ENCODE measurements around the gene NCK2. TPM values are rescaled to one million over a fixed set of nuclear protein-coding genes. Genes with fewer than 3 reads are reported as not detected.
"Not testable (repeated sequence)": the region's sequence is repeated elsewhere in the genome, so short reads cannot be mapped to it uniquely, and the experiment has no call there.

NCK2 gene
- total and polyA plus RNA-seq, 2 of the 13 experiments (the other 11 are each of a cell fraction or from before 2014, with no cell fraction given): 14.8 to 23.5 TPM

GRCh38 chr2:105896765-105897163 is 152.1 kb downstream of the NCK2 start (continued):
- peak; percentile 78 for TF ChIP-seq RAD21 (CRISPR knock-in tag; IDR thresholded peaks at IDR 0.05)
- TF ChIP-seq PPARG (CRISPR knock-in tag; conservative IDR thresholded peaks at IDR 0.05): 0 out of 2 replicates have a peak, but pooled peaks have one; percentile 23
- TF ChIP-seq BCL3 (CRISPR knock-in tag; IDR thresholded peaks at IDR 0.05): no peak
- TF ChIP-seq CTCF (CRISPR knock-in tag; IDR thresholded peaks at IDR 0.05): peak; percentile 83
- 0 out of 2 replicates have a peak, but pooled peaks have one; percentile 44 for TF ChIP-seq CBX5 (CRISPR knock-in tag; IDR thresholded peaks at IDR 0.05; ENCODE audit: borderline replicate concordance)
- no peak for TF ChIP-seq MYC (CRISPR knock-in tag; IDR thresholded peaks at IDR 0.05; ENCODE audit: borderline replicate concordance)
- 0 out of 2 replicates have a peak, but pooled peaks have one; percentile 45 for TF ChIP-seq RXRB (CRISPR knock-in tag; IDR thresholded peaks at IDR 0.05; ENCODE audit: borderline replicate concordance)
- TF ChIP-seq CCDC6 (CRISPR knock-in tag; IDR thresholded peaks at IDR 0.05): no peak
- no peak for TF ChIP-seq ZNF234 (CRISPR knock-in tag; conservative IDR thresholded peaks at IDR 0.05)
- TF ChIP-seq ZNF580 (CRISPR knock-in tag; IDR thresholded peaks at IDR 0.05; ENCODE audit: borderline replicate concordance, low read depth): 0 out of 2 replicates have a peak, but pooled peaks have one; percentile 28
- TF ChIP-seq ZNF644 (CRISPR knock-in tag; IDR thresholded peaks at IDR 0.05; ENCODE audit: low read depth): 0 out of 2 replicates have a peak, but pooled peaks have one; percentile 11
- 0 out of 2 replicates have a peak, but pooled peaks have one; percentile 33 for TF ChIP-seq ELF3 (CRISPR knock-in tag; IDR thresholded peaks at IDR 0.05)
- peak; percentile 97 for TF ChIP-seq SMC3 (IDR thresholded peaks at IDR 0.05; ENCODE audit: low read length)
- no peak for TF ChIP-seq PRDM10 (CRISPR knock-in tag; IDR thresholded peaks at IDR 0.05; ENCODE audit: low read depth)
- peak; percentile 81 for TF ChIP-seq RBM22 (optimal IDR thresholded peaks at IDR 0.05; ENCODE audit: low read length)

- in situ Hi-C loops (cut with HindIII; ENCODE audit: extremely low pct_ligation_motif_present, low pct_unique_long_range_greater_than_20kb); H3K79me2 ChIP-seq (ENCODE audit: insufficient read depth, low read length); H3K4me1 ChIP-seq (ENCODE audit: insufficient read depth, low read length); H3K27me3 ChIP-seq (ENCODE audit: control insufficient read depth in 1 of 2, insufficient read depth in 2 of 2, low read length in 2 of 2); POLR2A ChIA-PET; FAIRE-seq; H2AFZ ChIP-seq (ENCODE audit: low read length); BruUV-seq (replicated peaks); ATAC-seq; H3K4me3 ChIP-seq (replicated peaks in 1 of 3; ENCODE audit: insufficient read depth in 1 of 3, low read depth in 2 of 3, low read length in 3 of 3); H3K9me3 ChIP-seq (ENCODE audit: low read length); DNase-seq (ENCODE audit: low spot score); H3K9ac ChIP-seq (ENCODE audit: insufficient read depth, low read depth, low read length); H3K4me2 ChIP-seq (ENCODE audit: low read depth, low read length); H4K20me1 ChIP-seq (ENCODE audit: insufficient read depth, low read length); H3K27ac ChIP-seq (ENCODE audit: extremely low read length, insufficient read depth, low read length): not testable (repeated sequence)
- 79% methylated on average over 1 of the region's 1 CpG for WGBS (ENCODE audit: low lambda C conversion rate)
- H3K36me3 ChIP-seq (replicated peaks in 1 of 2; ENCODE audit: control insufficient read depth in 1 of 2, insufficient read depth in 2 of 2, low read length in 2 of 2): peaks cover 8 to 10% of the 10 kb centered on the region in 2 experiments
- intact Hi-C loops (cut with micrococcal nuclease; ENCODE audit: unreplicated experiment): loop anchor here (1.0 to 2.0 kb wide), 5 partner anchors 71 to 645 kb away; no protein-coding TSS in a partner anchor
- CTCF ChIA-PET (ENCODE audit: low intra/inter-chr PET ratio, low total read pairs): interaction anchor here (2.0 kb wide), 1 partner anchor 188 kb away, joined by 14 read pairs; no protein-coding TSS in a partner anchor
Measured at GRCh38 chr2:105897694-105898093, 153.0 kb downstream of the NCK2 start.

Data from HepG2 (cell line).